Measurements from ENCODE around the gene METTL24.

The METTL24 gene

GRCh38 chr6:110320307-110320706 is 37.8 kb downstream of the METTL24 start:
- H3F3A ChIP-seq (ENCODE audit: insufficient read depth, low read length) = no peaks in the 10 kb centered on the region
- TF ChIP-seq EZH2 (IDR thresholded peaks at IDR 0.05; ENCODE audit: borderline replicate concordance, low read length) (no peak), CTCF (IDR thresholded peaks at IDR 0.05; ENCODE audit: low read length) (no peak)
- no peaks in the 10 kb centered on the region for H3K27me3 ChIP-seq (ENCODE audit: insufficient read depth, low read length)
- no peak overlapping the region for H3K9ac ChIP-seq (ENCODE audit: low read length)
- H3K4me2 ChIP-seq (ENCODE audit: low read length) = no peak overlapping the region
- H3K4me3 ChIP-seq (ENCODE audit: low read depth, low read length, poor library complexity, severe bottlenecking) = no peak overlapping the region
- no peaks in the 10 kb centered on the region for H3K4me1 ChIP-seq (ENCODE audit: insufficient read depth, low read length, severe bottlenecking)
- H4K20me1 ChIP-seq (ENCODE audit: insufficient read depth, low read length) = no peaks in the 10 kb centered on the region
- H2AFZ ChIP-seq (ENCODE audit: low read length) = no peak overlapping the region
- no peak overlapping the region for H3K27ac ChIP-seq (ENCODE audit: low read depth, low read length, poor library complexity, severe bottlenecking)
- H3K9me3 ChIP-seq (ENCODE audit: low read length) = no peaks in the 10 kb centered on the region
- H3K9me2 ChIP-seq (ENCODE audit: low read depth, low read length) = no peaks in the 10 kb centered on the region
- no peaks in the 10 kb centered on the region for H3K79me2 ChIP-seq (ENCODE audit: insufficient read depth, low read length)
- H3K36me3 ChIP-seq (ENCODE audit: insufficient read depth, low read length) = no peaks in the 10 kb centered on the region

- Histone ChIP-seq H3K4me3 (ENCODE audit: low read depth, low read length, poor library complexity, severe bottlenecking) (no peak overlapping the region), H3F3A (ENCODE audit: insufficient read depth, low read length) (no peaks in the 10 kb centered on the region), H3K4me2 (ENCODE audit: low read length) (no peak overlapping the region), H3K9ac (ENCODE audit: low read length) (no peak overlapping the region), H4K20me1 (ENCODE audit: insufficient read depth, low read length) (no peaks in the 10 kb centered on the region), H2AFZ (ENCODE audit: low read length) (no peak overlapping the region), H3K79me2 (ENCODE audit: insufficient read depth, low read length) (no peaks in the 10 kb centered on the region), H3K27me3 (ENCODE audit: insufficient read depth, low read length) (no peaks in the 10 kb centered on the region), H3K36me3 (ENCODE audit: insufficient read depth, low read length) (no peaks in the 10 kb centered on the region), H3K4me1 (ENCODE audit: insufficient read depth, low read length, severe bottlenecking) (no peaks in the 10 kb centered on the region), H3K9me3 (ENCODE audit: low read length) (no peaks in the 10 kb centered on the region), H3K9me2 (ENCODE audit: low read depth, low read length) (no peaks in the 10 kb centered on the region), H3K27ac (ENCODE audit: low read depth, low read length, poor library complexity, severe bottlenecking) (no peak overlapping the region)
- no peak for TF ChIP-seq CTCF (IDR thresholded peaks at IDR 0.05; ENCODE audit: low read length)
- TF ChIP-seq EZH2 (IDR thresholded peaks at IDR 0.05; ENCODE audit: borderline replicate concordance, low read length) = no peak
Measured at GRCh38 chr6:110319843-110320242, 38.3 kb downstream of the METTL24 start.

- Histone ChIP-seq H4K20me1 (ENCODE audit: insufficient read depth, low read length) (no peaks in the 10 kb centered on the region), H3K36me3 (ENCODE audit: insufficient read depth, low read length) (no peaks in the 10 kb centered on the region)
- TF ChIP-seq EZH2 (IDR thresholded peaks at IDR 0.05; ENCODE audit: borderline replicate concordance, low read length) (no peak), CTCF (IDR thresholded peaks at IDR 0.05; ENCODE audit: low read length) (no peak)
Measured at GRCh38 chr6:110319381-110319780, 38.8 kb downstream of the METTL24 start.

More at GRCh38 chr6:110319381-110319780, 38.8 kb downstream of the METTL24 start:
- H3K27me3 ChIP-seq (ENCODE audit: insufficient read depth, low read length) = no peaks in the 10 kb centered on the region
- no peak overlapping the region for H3K9ac ChIP-seq (ENCODE audit: low read length)
- H3K79me2 ChIP-seq (ENCODE audit: insufficient read depth, low read length) = no peaks in the 10 kb centered on the region
- H3K9me2 ChIP-seq (ENCODE audit: low read depth, low read length) = no peaks in the 10 kb centered on the region
- H3K4me1 ChIP-seq (ENCODE audit: insufficient read depth, low read length, severe bottlenecking) = no peaks in the 10 kb centered on the region
- no peak overlapping the region for H2AFZ ChIP-seq (ENCODE audit: low read length)
- no peaks in the 10 kb centered on the region for H3F3A ChIP-seq (ENCODE audit: insufficient read depth, low read length)
- H3K4me2 ChIP-seq (ENCODE audit: low read length) = no peak overlapping the region
- H3K9me3 ChIP-seq (ENCODE audit: low read length) = no peaks in the 10 kb centered on the region
- no peak overlapping the region for H3K4me3 ChIP-seq (ENCODE audit: low read depth, low read length, poor library complexity, severe bottlenecking)
- H3K27ac ChIP-seq (ENCODE audit: low read depth, low read length, poor library complexity, severe bottlenecking) = no peak overlapping the region
